Measurements from ENCODE around the gene SLC7A11. TPM values are rescaled to one million over a fixed set of nuclear protein-coding genes. Genes with fewer than 3 reads are reported as not detected.

Gene SLC7A11
- total and polyA plus RNA-seq, 7 donors, result 0.04 to 0.52 (median 0.13) TPM; not detected in 1

DNA sequence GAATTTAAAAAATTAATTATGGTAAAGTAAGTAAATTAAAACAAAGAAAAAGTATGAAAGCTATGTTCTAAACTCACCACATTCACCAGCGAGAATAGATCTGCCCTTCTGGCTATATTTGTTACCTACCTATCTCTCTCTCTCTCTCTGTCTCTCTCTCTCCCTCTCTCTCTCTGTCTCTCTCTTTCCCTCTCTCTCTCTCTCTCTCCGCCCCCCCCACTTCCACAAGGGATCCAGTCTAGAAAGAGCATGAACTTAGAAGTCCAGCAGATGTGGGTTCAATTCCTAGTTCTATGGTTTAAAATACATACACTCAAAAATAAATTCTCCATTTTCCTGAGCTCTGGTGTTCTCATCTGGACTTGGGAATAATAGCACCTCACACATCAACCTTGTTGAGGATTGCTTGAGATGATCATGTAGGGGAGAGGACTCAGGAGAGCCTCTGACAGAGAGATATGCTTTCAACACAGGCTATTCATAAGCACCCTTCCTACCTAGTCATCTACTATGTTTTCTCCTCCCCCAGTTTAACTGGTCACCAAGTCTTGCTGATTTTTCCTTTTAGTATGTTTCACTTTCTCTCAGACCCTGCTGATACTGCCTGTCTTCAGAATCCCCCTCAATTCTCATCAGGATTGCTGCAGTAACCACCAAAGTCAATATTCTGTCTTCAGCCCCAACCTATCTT lies 64.7 kb downstream of the SLC7A11 start:
- H3K36me3 ChIP-seq (ENCODE audit: insufficient read depth in 1 of 2, low read depth in 1 of 2), result no peaks in the 10 kb centered on the region
- TF ChIP-seq, protein P1, sequence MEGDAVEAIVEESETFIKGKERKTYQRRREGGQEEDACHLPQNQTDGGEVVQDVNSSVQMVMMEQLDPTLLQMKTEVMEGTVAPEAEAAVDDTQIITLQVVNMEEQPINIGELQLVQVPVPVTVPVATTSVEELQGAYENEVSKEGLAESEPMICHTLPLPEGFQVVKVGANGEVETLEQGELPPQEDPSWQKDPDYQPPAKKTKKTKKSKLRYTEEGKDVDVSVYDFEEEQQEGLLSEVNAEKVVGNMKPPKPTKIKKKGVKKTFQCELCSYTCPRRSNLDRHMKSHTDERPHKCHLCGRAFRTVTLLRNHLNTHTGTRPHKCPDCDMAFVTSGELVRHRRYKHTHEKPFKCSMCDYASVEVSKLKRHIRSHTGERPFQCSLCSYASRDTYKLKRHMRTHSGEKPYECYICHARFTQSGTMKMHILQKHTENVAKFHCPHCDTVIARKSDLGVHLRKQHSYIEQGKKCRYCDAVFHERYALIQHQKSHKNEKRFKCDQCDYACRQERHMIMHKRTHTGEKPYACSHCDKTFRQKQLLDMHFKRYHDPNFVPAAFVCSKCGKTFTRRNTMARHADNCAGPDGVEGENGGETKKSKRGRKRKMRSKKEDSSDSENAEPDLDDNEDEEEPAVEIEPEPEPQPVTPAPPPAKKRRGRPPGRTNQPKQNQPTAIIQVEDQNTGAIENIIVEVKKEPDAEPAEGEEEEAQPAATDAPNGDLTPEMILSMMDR (IDR thresholded peaks at IDR 0.05), result no peak
- intact Hi-C loops (cut with DNase I), result loop anchor here in 1 of 2 donors (10.0 kb wide), 1 partner anchor 1053 kb away; no protein-coding TSS in a partner anchor
- peaks cover 15% of the 10 kb centered on the region for H3K4me1 ChIP-seq
- H3K27ac ChIP-seq, result no peak overlapping the region
- no peaks in the 10 kb centered on the region for H3K9me3 ChIP-seq
- no peaks in the 10 kb centered on the region for H3K27me3 ChIP-seq (ENCODE audit: insufficient read depth in 3 of 3, low read length in 2 of 3)
- no peak overlapping the region for H3K4me3 ChIP-seq
- WGBS, 3 donors, result 94 to 100% (median 96%) methylated on average over 2 of the region's 2 CpGs
- DNase-seq (no peak), ATAC-seq (no peak)

DNA sequence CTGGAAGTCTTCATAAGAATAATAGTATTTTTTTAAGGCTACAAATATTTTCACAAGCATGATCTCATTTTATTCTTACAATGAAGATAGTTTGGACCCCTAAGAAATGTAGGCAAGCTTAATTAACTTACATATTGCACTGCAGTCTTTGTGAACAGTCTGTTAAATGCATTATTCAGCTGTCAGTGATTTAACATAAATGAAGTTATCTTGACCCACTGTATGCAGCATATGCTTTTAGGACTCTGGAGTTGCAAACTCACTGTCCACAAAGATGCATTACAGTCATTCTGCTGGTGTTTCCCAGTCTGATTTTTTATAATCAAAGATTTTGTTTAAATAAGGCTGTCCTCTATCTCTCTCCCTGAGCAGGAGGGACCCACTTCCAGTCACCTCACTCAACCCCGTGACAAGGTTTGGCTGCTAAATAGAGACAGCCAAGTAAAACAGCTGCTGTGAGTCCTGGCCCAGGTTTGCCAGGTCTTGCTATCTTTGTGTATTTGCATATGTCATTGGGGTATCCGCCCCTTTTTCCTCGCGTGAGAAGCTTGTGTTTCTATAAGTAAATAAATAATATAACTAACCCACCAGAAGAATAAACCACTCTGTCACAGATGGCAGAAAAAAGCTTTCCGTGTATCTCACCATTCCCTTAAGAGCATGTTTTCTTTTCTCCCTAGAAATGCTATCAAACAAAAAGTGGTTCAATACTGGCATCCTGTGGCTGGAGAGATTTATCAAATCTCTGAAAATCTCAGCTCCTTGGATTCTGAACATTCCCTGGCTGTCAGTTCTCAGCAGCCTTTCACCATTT lies 67.0 kb downstream of the SLC7A11 start:
- H3K4me1 ChIP-seq, result no peaks in the 10 kb centered on the region
- no peaks in the 10 kb centered on the region for H3K9me3 ChIP-seq
- H3K4me3 ChIP-seq, result no peak overlapping the region
- ATAC-seq (peak; percentile 57 to 81 (median 74)), DNase-seq (no peak)
- intact Hi-C loops (cut with DNase I), result loop anchor here in 1 of 2 donors (10.0 kb wide), 1 partner anchor 1050 kb away; no protein-coding TSS in a partner anchor
- H3K36me3 ChIP-seq (ENCODE audit: insufficient read depth in 1 of 2, low read depth in 1 of 2), result no peaks in the 10 kb centered on the region
- WGBS, 3 donors, result 11 to 23% (median 18%) methylated on average over 5 of the region's 5 CpGs
- TF ChIP-seq, protein P1 (IDR thresholded peaks at IDR 0.05), result no peak
- no peaks in the 10 kb centered on the region for H3K27me3 ChIP-seq (ENCODE audit: insufficient read depth in 3 of 3, low read length in 2 of 3)
- no peak overlapping the region for H3K27ac ChIP-seq

DNA sequence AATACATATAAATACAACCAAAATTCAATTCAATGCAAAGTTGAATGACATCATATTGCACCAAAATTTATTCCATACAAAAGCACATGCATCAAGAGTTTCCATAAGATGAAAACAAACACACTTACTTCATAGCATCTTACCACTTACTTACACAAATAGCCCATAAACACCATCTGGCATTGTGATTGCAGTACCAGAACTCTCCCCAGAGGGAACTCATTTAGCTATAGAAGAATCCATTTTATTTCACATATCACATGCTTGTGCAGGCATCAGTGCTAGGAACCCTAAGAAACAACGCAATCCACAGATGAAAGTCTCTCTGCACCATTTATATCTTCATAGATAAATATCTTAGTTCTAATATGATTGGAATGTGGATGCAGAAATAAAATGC lies 77.9 kb downstream of the SLC7A11 start:
- Histone ChIP-seq H3K4me3 (no peak overlapping the region), H3K27me3 (ENCODE audit: insufficient read depth in 3 of 3, low read length in 2 of 3) (no peaks in the 10 kb centered on the region), H3K36me3 (ENCODE audit: insufficient read depth in 1 of 2, low read depth in 1 of 2) (no peaks in the 10 kb centered on the region), H3K27ac (no peak overlapping the region), H3K9me3 (no peaks in the 10 kb centered on the region), H3K4me1 (no peaks in the 10 kb centered on the region)
- ATAC-seq (no peak), DNase-seq (no peak)
- intact Hi-C loops (cut with DNase I), result no loop called here
- TF ChIP-seq, protein P1 (IDR thresholded peaks at IDR 0.05), result no peak
- 88 to 95% (median 88%) methylated on average over 1 of the region's 1 CpG for WGBS, 3 donors

DNA sequence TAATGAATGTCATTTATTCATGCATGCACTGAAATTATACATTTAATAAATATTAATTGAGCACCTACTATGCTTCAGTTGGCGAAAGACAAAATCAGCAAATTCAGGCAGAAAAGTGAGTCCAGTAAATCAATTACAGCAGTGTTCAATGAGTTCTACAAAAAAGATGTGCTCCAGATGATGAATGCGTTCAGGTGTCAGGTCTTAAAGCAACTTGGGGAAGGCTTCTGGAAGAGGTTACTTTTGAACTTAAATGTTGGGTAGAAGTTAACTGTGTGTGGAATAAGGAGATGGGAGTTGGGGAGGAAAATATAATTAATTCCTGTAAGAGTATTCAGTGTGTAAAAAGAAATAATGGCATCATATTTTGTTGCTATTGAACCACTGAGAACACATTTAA lies 79.0 kb downstream of the SLC7A11 start:
- H3K36me3 ChIP-seq (ENCODE audit: insufficient read depth in 1 of 2, low read depth in 1 of 2), result no peaks in the 10 kb centered on the region
- intact Hi-C loops (cut with DNase I), result no loop called here
- H3K27ac ChIP-seq, result no peak overlapping the region
- no peak for DNase-seq
- no peaks in the 10 kb centered on the region for H3K27me3 ChIP-seq (ENCODE audit: insufficient read depth in 3 of 3, low read length in 2 of 3)
- H3K9me3 ChIP-seq, result no peaks in the 10 kb centered on the region
- TF ChIP-seq, protein P1 (IDR thresholded peaks at IDR 0.05), result no peak
- no peak for ATAC-seq
- no peaks in the 10 kb centered on the region for H3K4me1 ChIP-seq
- 97 to 99% (median 97%) methylated on average over 2 of the region's 2 CpGs for whole genome bisulfite sequencing, 3 donors
- H3K4me3 ChIP-seq, result no peak overlapping the region
